ENCODE results near the gene GOLGA8A.
"Not testable (repeated sequence)": the region's sequence is repeated elsewhere in the genome, so short reads cannot be mapped to it uniquely, and the experiment has no call there.

Gene GOLGA8A

GRCh38 chr15:34420953-34421352, 16.7 kb downstream of the GOLGA8A start:
- not testable (repeated sequence) for H3K4me3 Mint-ChIP-seq; H3K27me3 Mint-ChIP-seq (ENCODE audit: low read depth); H3K9me3 Mint-ChIP-seq; H3K27ac Mint-ChIP-seq; H3K36me3 Mint-ChIP-seq (ENCODE audit: low read depth); H3K4me1 Mint-ChIP-seq

- not testable (repeated sequence) for H3K4me1 Mint-ChIP-seq; H3K36me3 Mint-ChIP-seq (ENCODE audit: low read depth); H3K27ac Mint-ChIP-seq; H3K4me3 Mint-ChIP-seq; H3K27me3 Mint-ChIP-seq (ENCODE audit: low read depth); H3K9me3 Mint-ChIP-seq
These were observed 19.2 kb downstream of the GOLGA8A start for GRCh38 chr15:34418435-34418834.

GRCh38 chr15:34409511-34409910, 28.1 kb downstream of the GOLGA8A start:
- not testable (repeated sequence) for H3K27me3 Mint-ChIP-seq (ENCODE audit: low read depth)

GRCh38 chr15:34408973-34409372, 28.6 kb downstream of the GOLGA8A start:
- not testable (repeated sequence) for H3K36me3 Mint-ChIP-seq (ENCODE audit: low read depth); H3K4me1 Mint-ChIP-seq; H3K9me3 Mint-ChIP-seq; H3K4me3 Mint-ChIP-seq; H3K27me3 Mint-ChIP-seq (ENCODE audit: low read depth); H3K27ac Mint-ChIP-seq

More at GRCh38 chr15:34409511-34409910, 28.1 kb downstream of the GOLGA8A start:
- H3K27ac Mint-ChIP-seq; H3K36me3 Mint-ChIP-seq (ENCODE audit: low read depth); H3K4me3 Mint-ChIP-seq; H3K4me1 Mint-ChIP-seq; H3K9me3 Mint-ChIP-seq: not testable (repeated sequence)

GRCh38 chr15:34403899-34404298, 33.7 kb downstream of the GOLGA8A start:
- H3K9me3 Mint-ChIP-seq; H3K36me3 Mint-ChIP-seq (ENCODE audit: low read depth); H3K4me3 Mint-ChIP-seq; H3K27ac Mint-ChIP-seq; H3K4me1 Mint-ChIP-seq; H3K27me3 Mint-ChIP-seq (ENCODE audit: low read depth): not testable (repeated sequence)

- H3K27ac Mint-ChIP-seq; H3K27me3 Mint-ChIP-seq (ENCODE audit: low read depth); H3K9me3 Mint-ChIP-seq: not testable (repeated sequence)
These were observed 34.4 kb downstream of the GOLGA8A start for GRCh38 chr15:34403160-34403598.

GRCh38 chr15:34397637-34398259, 39.9 kb downstream of the GOLGA8A start:
- not testable (repeated sequence) for H3K9me3 Mint-ChIP-seq

More at GRCh38 chr15:34403160-34403598, 34.4 kb downstream of the GOLGA8A start:
- not testable (repeated sequence) for H3K36me3 Mint-ChIP-seq (ENCODE audit: low read depth); H3K4me3 Mint-ChIP-seq; H3K4me1 Mint-ChIP-seq

GRCh38 chr15:34392981-34393380, 44.6 kb downstream of the GOLGA8A start:
- H3K4me1 Mint-ChIP-seq; H3K4me3 Mint-ChIP-seq; H3K27me3 Mint-ChIP-seq (ENCODE audit: low read depth); H3K9me3 Mint-ChIP-seq; H3K36me3 Mint-ChIP-seq (ENCODE audit: low read depth); H3K27ac Mint-ChIP-seq: not testable (repeated sequence)

More at GRCh38 chr15:34397637-34398259, 39.9 kb downstream of the GOLGA8A start:
- H3K36me3 Mint-ChIP-seq (ENCODE audit: low read depth); H3K4me3 Mint-ChIP-seq; H3K27ac Mint-ChIP-seq; H3K4me1 Mint-ChIP-seq; H3K27me3 Mint-ChIP-seq (ENCODE audit: low read depth): not testable (repeated sequence)

- H3K9me3 Mint-ChIP-seq; H3K27me3 Mint-ChIP-seq (ENCODE audit: low read depth); H3K27ac Mint-ChIP-seq; H3K36me3 Mint-ChIP-seq (ENCODE audit: low read depth); H3K4me1 Mint-ChIP-seq; H3K4me3 Mint-ChIP-seq: not testable (repeated sequence)
These were observed 48.0 kb downstream of the GOLGA8A start for GRCh38 chr15:34389594-34390086.

Data from nephron (organoid).